ENCODE data around the gene LYRM1. TPM values are rescaled to one million over a fixed set of nuclear protein-coding genes. Genes with fewer than 3 reads are reported as not detected.

LYRM1 gene
- total and polyA plus RNA-seq, 10 of the 15 experiments (the other 5 are each of a cell fraction or from before 2014, with no cell fraction given) = 18.4 to 54.4 (median 38.0) TPM

DNA sequence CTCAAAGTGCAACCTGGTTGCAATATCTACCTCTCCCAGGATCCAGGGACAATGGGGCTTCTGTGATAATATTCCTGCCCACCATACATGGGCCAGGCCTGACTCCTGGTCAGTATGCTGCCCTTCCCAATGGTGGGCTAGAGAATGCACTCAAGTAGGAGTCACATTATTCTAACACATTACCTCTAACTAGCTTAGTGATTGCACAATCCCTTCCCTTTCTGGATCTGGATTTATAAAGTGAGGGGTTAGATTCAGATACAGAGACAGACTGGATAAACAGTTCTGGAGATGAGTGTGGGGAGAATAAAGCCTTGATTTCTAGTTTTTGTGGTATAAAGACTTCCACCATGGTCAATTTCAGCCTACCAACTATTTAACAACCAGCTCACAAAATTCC is 33.0 kb downstream of the LYRM1 start:
- FAIRE-seq = no peak

More for the DNA sequence above, 33.0 kb downstream of the LYRM1 start:
- no peak overlapping the region for H3K9ac ChIP-seq (ENCODE audit: control insufficient read depth, insufficient read depth, low read length)
- no peak for DNase-seq (ENCODE audit: low read depth, low spot score)
- no peaks in the 10 kb centered on the region for H3K27me3 ChIP-seq (replicated peaks in 1 of 2; ENCODE audit: control insufficient read depth in 2 of 2, insufficient read depth in 2 of 2, low read length in 1 of 2)
- BruUV-seq (replicated peaks) = no TSS peak
- H3K4me2 ChIP-seq (ENCODE audit: control insufficient read depth, insufficient read depth) = no peak overlapping the region
- H4K20me1 ChIP-seq (ENCODE audit: control insufficient read depth, insufficient read depth) = no peaks in the 10 kb centered on the region
- H3K79me2 ChIP-seq (ENCODE audit: control insufficient read depth, insufficient read depth, low read length) = no peaks in the 10 kb centered on the region
- TF ChIP-seq, protein P1, sequence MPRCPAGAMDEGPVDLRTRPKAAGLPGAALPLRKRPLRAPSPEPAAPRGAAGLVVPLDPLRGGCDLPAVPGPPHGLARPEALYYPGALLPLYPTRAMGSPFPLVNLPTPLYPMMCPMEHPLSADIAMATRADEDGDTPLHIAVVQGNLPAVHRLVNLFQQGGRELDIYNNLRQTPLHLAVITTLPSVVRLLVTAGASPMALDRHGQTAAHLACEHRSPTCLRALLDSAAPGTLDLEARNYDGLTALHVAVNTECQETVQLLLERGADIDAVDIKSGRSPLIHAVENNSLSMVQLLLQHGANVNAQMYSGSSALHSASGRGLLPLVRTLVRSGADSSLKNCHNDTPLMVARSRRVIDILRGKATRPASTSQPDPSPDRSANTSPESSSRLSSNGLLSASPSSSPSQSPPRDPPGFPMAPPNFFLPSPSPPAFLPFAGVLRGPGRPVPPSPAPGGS (IDR thresholded peaks at IDR 0.05; ENCODE audit: borderline replicate concordance, insufficient read depth, low read depth, low read length, poor library complexity, severe bottlenecking) = no peak
- no peak for TF ChIP-seq MEF2B (IDR thresholded peaks at IDR 0.05; ENCODE audit: partially characterized antibody, poor library complexity, severe bottlenecking)
- TF ChIP-seq, protein P2, sequence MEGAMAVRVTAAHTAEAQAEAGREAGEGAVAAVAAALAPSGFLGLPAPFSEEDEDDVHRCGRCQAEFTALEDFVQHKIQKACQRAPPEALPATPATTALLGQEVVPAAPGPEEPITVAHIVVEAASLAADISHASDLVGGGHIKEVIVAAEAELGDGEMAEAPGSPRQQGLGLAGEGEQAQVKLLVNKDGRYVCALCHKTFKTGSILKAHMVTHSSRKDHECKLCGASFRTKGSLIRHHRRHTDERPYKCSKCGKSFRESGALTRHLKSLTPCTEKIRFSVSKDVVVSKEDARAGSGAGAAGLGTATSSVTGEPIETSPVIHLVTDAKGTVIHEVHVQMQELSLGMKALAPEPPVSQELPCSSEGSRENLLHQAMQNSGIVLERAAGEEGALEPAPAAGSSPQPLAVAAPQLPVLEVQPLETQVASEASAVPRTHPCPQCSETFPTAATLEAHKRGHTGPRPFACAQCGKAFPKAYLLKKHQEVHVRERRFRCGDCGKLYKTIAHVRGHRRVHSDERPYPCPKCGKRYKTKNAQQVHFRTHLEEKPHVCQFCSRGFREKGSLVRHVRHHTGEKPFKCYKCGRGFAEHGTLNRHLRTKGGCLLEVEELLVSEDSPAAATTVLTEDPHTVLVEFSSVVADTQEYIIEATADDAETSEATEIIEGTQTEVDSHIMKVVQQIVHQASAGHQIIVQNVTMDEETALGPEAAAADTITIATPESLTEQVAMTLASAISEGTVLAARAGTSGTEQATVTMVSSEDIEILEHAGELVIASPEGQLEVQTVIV (IDR thresholded peaks at IDR 0.05; ENCODE audit: borderline replicate concordance, partially characterized antibody) = no peak
- TF ChIP-seq, protein P3, sequence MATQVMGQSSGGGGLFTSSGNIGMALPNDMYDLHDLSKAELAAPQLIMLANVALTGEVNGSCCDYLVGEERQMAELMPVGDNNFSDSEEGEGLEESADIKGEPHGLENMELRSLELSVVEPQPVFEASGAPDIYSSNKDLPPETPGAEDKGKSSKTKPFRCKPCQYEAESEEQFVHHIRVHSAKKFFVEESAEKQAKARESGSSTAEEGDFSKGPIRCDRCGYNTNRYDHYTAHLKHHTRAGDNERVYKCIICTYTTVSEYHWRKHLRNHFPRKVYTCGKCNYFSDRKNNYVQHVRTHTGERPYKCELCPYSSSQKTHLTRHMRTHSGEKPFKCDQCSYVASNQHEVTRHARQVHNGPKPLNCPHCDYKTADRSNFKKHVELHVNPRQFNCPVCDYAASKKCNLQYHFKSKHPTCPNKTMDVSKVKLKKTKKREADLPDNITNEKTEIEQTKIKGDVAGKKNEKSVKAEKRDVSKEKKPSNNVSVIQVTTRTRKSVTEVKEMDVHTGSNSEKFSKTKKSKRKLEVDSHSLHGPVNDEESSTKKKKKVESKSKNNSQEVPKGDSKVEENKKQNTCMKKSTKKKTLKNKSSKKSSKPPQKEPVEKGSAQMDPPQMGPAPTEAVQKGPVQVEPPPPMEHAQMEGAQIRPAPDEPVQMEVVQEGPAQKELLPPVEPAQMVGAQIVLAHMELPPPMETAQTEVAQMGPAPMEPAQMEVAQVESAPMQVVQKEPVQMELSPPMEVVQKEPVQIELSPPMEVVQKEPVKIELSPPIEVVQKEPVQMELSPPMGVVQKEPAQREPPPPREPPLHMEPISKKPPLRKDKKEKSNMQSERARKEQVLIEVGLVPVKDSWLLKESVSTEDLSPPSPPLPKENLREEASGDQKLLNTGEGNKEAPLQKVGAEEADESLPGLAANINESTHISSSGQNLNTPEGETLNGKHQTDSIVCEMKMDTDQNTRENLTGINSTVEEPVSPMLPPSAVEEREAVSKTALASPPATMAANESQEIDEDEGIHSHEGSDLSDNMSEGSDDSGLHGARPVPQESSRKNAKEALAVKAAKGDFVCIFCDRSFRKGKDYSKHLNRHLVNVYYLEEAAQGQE (IDR thresholded peaks at IDR 0.05; ENCODE audit: low read depth, low read length) = no peak
- TF ChIP-seq SUZ12 (IDR thresholded peaks at IDR 0.05; ENCODE audit: unreplicated experiment) = no peak
- TF ChIP-seq CHD1 (IDR thresholded peaks at IDR 0.05; ENCODE audit: low read depth, low read length) = no peak
- TF ChIP-seq HDAC6 (IDR thresholded peaks at IDR 0.05; ENCODE audit: unreplicated experiment) = no peak
- TF ChIP-seq, protein P4, sequence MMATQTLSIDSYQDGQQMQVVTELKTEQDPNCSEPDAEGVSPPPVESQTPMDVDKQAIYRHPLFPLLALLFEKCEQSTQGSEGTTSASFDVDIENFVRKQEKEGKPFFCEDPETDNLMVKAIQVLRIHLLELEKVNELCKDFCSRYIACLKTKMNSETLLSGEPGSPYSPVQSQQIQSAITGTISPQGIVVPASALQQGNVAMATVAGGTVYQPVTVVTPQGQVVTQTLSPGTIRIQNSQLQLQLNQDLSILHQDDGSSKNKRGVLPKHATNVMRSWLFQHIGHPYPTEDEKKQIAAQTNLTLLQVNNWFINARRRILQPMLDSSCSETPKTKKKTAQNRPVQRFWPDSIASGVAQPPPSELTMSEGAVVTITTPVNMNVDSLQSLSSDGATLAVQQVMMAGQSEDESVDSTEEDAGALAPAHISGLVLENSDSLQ (IDR thresholded peaks at IDR 0.05) = no peak
- POLR2A ChIA-PET = no interaction called here
- no peak for ATAC-seq
- RAD21 ChIA-PET (ENCODE audit: unreplicated experiment) = interaction anchor here (0.6 kb wide), 1 partner anchor 33 kb away, joined by 5 read pairs; the partner anchor contains the start of genes DCUN1D3 and LYRM1
- no peak overlapping the region for H3K27ac ChIP-seq (ENCODE audit: control insufficient read depth, insufficient read depth)
- SMC1A ChIA-PET (ENCODE audit: uncharacterized antibody, unreplicated experiment) = interaction anchor here (0.6 to 2.7 kb wide), 5 partner anchors 8 to 85 kb away, joined by 3 to 9 read pairs (median 4); no protein-coding TSS in a partner anchor
- CTCF ChIA-PET = interaction anchor here (0.7 to 1.1 kb wide), 2 partner anchors 9 to 22 kb away, joined by 3 to 5 read pairs; no protein-coding TSS in a partner anchor
- H3K9me3 ChIP-seq (replicated peaks; ENCODE audit: control insufficient read depth, insufficient read depth, low read length) = no peaks in the 10 kb centered on the region
- no peaks in the 10 kb centered on the region for H3K4me1 ChIP-seq (ENCODE audit: control insufficient read depth, insufficient read depth, low read length)
- no peaks in the 10 kb centered on the region for H3K36me3 ChIP-seq (ENCODE audit: control insufficient read depth in 2 of 2, insufficient read depth in 2 of 2, low read length in 1 of 2)
- H2AFZ ChIP-seq (ENCODE audit: control insufficient read depth, low read depth, low read length) = no peak overlapping the region
- in situ Hi-C loops (cut with MboI) (no loop called here), intact Hi-C loops (cut with micrococcal nuclease; ENCODE audit: unreplicated experiment) (no loop called here)
- H3K4me3 ChIP-seq = no peak overlapping the region

Data from GM12878 (cell line).